CMK (cell line): ENCODE results near the gene RASA4B.

Source experiments
- DNase-seq: peaks from one replicate; pipeline ENCODE4 v3.0.0-alpha.2; 2010; ENCODE audit warnings: low read depth

RASA4B gene

DNA sequence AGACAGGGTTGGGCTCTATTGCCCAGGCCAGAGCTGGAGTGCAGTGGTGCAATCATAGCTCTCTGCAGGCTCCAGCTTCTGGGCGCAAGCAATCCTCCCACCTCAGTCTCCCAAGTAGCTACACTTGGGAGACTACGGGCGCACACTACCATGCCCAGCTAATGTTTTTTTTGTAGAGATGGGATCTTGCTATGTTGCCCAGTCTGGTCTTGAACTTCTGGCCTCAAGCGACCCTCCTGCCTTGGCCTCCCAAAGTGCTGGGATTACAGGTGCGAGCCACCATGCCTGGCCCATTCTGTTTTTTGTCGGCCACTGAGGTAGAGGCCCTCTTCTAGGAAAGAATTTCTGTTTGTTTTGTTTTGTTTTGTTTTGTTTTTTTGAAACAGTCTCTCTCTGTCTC, 65.1 kb downstream of the RASA4B start:
- DNase-seq: no peak

- DNase-seq: no peak
Measured at GRCh38 chr7:102451371-102452054, 66.1 kb downstream of the RASA4B start.

DNA sequence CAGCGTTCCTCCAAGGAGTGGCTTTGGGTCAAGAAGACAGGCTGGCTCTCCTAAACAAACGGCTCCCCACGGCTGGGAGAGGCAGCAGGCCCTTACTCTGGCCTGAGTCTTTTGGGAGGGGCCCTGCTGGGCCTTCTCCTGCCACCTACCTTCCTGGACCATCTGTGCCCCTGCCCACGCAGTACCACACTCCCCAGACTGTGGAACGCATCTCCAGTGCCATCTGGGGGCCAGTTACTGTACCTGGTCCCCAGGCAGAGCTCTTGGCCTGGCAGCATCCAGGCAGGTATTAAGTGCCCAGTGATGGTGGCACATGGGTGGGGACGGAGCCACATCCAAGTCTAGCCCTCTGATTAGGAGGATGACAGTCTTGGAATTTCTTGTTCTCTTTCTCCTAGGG, 67.3 kb downstream of the RASA4B start:
- no peak for DNase-seq

DNA sequence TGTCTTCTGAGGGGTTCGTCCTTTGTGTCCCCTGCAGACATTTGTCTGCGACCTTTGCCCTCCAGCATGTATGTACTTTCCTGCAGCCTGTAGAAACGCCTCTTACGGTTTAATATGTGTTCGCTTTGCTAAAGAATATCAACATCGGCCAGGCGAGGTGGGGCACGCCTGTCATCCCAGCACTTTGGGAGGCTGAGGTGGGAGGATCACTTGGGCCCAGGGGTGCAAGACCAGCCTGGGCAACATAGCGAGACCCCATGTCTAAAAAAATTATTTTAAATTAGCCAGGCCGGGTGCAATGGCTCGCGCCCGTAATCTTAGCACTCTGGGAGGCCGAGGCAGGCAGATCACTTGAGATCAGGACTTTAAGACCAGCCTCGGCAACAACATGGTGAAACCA, 68.4 kb downstream of the RASA4B start:
- no peak for DNase-seq

GRCh38 chr7:102447311-102447710, 70.3 kb downstream of the RASA4B start:
- no peak for DNase-seq

DNA sequence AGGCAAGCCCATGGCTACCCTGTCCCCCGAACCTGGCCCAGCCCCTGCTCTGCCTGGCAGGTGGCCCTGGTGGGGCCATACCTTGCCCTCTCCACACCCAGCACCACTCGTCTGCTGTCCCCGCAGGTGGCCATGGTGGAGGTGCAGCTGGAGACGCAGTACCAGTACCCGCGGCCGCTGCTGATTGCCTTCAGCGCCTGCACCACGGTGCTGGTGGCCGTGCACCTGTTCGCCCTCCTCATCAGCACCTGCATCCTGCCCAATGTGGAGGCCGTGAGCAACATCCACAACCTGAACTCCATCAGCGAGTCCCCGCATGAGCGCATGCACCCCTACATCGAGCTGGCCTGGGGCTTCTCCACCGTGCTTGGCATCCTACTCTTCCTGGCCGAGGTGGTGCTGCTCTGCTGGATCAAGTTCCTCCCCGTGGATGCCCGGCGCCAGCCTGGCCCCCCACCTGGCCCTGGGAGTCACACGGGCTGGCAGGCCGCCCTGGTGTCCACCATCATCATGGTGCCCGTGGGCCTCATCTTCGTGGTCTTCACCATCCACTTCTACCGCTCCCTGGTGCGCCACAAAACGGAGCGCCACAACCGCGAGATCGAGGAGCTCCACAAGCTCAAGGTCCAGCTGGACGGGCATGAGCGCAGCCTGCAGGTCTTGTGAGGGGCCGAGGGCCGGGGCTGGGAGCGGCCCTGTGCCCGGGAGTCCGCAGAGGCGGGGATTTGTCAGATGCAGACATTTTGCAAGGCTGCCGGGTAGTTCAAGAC, 71.0 kb downstream of the RASA4B start:
- DNase-seq: no peak

- no peak for DNase-seq
Measured at GRCh38 chr7:102445674-102446071, 71.9 kb downstream of the RASA4B start.

DNA sequence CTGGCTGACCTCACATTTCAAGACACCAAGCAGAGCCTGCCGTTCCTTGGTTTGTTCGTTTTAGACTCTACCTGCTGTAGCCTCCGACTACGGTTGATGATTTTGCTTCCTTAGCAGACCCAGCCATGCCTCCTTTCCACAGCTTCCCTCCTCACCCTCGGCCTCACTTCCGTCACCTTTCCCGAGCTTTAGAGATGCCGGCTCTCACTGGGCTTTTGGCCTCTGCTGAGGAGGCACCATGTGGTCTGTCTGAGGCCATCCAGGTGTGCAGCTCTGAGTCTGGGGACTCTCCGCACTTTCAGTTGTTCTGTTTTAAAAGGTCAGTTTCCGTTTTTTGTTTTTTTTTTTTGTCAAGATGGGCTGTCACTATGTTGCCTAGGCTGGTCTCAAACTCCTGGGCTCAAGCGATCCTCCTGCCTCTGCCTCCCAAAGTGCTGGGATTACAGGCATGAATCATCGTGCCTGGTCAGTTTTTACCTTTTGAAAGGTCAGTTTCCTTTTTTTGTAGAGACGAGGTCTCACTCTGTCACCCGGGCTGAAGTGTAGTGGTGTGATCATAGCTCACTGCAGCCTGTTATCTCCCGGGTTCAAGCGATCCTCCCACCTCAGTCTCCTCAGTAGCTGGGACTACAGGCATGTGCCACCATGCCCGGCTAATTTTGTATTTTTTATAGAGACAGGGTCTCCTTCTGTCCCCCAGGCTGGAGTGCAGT, 72.5 kb downstream of the RASA4B start:
- no peak for DNase-seq

DNA sequence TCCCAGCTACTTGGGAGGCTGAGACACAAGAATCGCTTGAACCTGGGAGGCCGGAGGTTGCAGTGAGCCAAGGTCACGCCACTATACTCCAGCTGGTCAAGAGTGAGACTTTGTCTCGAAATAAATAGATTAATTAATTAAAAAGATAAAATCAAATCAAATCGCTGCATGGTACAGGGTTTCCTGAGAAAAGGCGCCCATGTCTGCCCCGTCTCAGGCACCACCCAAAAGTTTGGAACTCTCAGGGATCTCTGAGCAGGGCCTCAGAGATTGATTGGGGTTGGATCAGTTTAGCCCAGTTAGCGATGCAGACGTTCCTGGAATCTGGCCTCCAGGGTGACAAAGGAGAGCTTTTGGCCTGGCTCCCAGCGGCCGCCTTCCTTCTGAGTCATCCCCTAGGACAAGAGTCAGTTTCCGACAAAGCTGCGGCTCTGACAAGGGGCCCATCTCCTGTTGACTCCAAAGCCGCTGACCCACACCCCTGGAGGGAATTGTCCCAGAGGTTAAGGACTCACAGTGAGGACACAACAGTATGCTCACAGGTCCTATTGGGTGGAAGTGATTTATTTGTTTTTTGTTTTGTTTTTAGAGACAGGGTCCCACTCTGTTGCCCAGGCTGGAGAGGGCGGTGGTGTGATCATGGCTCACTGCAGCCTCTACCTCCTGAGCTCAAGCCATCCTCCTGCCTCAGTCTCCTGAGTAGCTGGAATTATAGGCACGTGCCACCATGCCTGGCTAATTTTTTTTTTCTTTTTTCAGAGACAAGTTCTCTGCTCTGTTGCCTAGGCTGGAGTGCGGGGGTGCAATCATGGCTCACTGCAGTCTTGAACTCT, 77.4 kb downstream of the RASA4B start:
- DNase-seq: no peak

DNA sequence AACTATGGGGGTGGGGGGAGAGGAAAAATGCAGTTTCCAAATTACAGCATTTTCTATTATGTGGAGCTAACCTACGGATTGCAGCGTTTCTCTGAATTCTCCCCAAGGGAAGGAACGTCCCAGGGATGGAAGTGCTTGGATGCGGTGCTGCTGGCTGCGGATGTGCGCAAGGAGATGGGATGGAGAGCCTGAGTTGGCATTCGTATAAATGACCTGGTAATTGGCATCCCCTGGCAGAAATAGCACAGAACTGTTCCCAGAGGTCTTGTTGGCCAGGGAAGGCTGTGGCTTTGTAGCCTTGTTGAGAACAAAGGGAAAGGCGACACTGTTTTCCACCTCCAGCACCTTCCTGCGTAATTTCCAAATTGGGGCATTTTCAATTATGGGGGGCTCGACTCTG, 81.5 kb downstream of the RASA4B start:
- no peak for DNase-seq

GRCh38 chr7:102434039-102434486, 83.5 kb downstream of the RASA4B start:
- no peak for DNase-seq

DNA sequence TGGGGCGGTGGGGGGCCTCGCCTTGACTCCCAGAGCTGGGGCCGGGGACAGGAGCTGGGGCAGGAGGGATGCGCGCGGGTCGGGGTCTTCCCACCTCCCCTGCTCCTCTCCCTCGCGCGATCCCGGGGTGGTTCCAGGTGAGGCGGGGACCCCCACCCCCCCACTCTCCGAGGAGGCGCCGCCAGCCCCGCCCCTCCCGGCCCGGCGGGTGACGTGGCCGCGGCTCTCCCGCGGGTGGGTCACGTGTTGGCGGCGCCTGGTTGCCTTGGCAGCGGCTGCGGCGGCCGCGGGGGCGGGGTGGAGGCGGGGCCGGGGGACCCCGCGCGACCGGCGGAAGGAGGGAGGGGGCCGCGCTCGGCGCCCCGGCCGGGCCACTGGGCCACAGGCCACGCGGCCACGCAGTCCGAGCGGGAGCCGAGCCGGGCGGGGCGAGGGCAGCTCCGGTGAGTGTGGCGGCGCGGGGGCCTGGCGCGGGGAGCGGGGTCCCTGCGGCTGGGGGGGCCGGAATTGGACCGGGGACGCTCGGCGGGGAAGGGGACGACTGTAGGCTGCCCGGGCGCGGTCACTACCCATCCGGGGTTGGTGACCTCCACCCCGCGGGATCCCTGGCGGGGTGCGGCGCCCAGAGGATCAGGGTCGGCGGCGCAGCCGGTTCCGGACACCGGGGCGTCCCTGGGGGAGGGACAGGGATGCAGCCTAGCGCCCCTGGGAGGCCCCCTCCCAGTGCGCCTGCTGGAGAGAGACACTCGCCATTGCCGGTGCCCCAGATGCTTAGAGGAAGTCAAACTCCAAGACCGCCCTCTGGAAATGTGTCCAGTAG, 84.1 kb downstream of the RASA4B start, which contains the start of gene ORAI2:
ORAI2 (plus strand) TSS at position 357 of the 820 bp plus-strand sequence. CDS start 5,382 bp downstream, outside the sequence.
- peak; percentile 56 for DNase-seq
